Measurements from ENCODE around the gene ALG1L2.
"Not testable (repeated sequence)": the region's sequence is repeated elsewhere in the genome, so short reads cannot be mapped to it uniquely, and the experiment has no call there.

Gene ALG1L2

GRCh38 chr3:130143648-130144327, 62.2 kb downstream of the ALG1L2 start:
- not testable (repeated sequence) for DNase-seq (ENCODE audit: low read depth); H3K4me3 ChIP-seq (ENCODE audit: control insufficient read depth, low read depth, low read length)
- peak; percentile 23 for TF ChIP-seq CTCF (conservative IDR thresholded peaks at IDR 0.05; ENCODE audit: control insufficient read depth, insufficient read depth, low read depth, low read length)

GRCh38 chr3:130144328-130144650, 62.7 kb downstream of the ALG1L2 start:
- H3K4me3 ChIP-seq (ENCODE audit: control insufficient read depth, low read depth, low read length); DNase-seq (ENCODE audit: low read depth): not testable (repeated sequence)

- not testable (repeated sequence) for DNase-seq (ENCODE audit: low read depth); H3K4me3 ChIP-seq (ENCODE audit: control insufficient read depth, low read depth, low read length)
Observed at GRCh38 chr3:130145456-130145855, 63.8 kb downstream of the ALG1L2 start.

GRCh38 chr3:130146465-130146864, 64.8 kb downstream of the ALG1L2 start:
- not testable (repeated sequence) for DNase-seq (ENCODE audit: low read depth); H3K4me3 ChIP-seq (ENCODE audit: control insufficient read depth, low read depth, low read length)

Data from fibroblast of mammary gland (primary cell).